ENCODE data around the gene DALRD3.

Gene DALRD3

GRCh38 chr3:49025005-49025792, 6.8 kb upstream of the DALRD3 start:
- peak overlapping the region; percentile 21 for H3K4me3 ChIP-seq (ENCODE audit: low read depth, low read length)
- TF ChIP-seq POLR2A (IDR thresholded peaks at IDR 0.05; ENCODE audit: extremely low read depth, insufficient read length), result peak; percentile 12
- TF ChIP-seq, protein P1, sequence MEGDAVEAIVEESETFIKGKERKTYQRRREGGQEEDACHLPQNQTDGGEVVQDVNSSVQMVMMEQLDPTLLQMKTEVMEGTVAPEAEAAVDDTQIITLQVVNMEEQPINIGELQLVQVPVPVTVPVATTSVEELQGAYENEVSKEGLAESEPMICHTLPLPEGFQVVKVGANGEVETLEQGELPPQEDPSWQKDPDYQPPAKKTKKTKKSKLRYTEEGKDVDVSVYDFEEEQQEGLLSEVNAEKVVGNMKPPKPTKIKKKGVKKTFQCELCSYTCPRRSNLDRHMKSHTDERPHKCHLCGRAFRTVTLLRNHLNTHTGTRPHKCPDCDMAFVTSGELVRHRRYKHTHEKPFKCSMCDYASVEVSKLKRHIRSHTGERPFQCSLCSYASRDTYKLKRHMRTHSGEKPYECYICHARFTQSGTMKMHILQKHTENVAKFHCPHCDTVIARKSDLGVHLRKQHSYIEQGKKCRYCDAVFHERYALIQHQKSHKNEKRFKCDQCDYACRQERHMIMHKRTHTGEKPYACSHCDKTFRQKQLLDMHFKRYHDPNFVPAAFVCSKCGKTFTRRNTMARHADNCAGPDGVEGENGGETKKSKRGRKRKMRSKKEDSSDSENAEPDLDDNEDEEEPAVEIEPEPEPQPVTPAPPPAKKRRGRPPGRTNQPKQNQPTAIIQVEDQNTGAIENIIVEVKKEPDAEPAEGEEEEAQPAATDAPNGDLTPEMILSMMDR (IDR thresholded peaks at IDR 0.05; ENCODE audit: low read depth, low read length), result no peak
- peak; percentile 94 for TF ChIP-seq MYC (IDR thresholded peaks at IDR 0.05; ENCODE audit: low read depth, low read length)
- TF ChIP-seq MAX (IDR thresholded peaks at IDR 0.05; ENCODE audit: low read depth, low read length), result peak; percentile 96
- peak; percentile 96 for DNase-seq (ENCODE audit: low read depth)

DNA sequence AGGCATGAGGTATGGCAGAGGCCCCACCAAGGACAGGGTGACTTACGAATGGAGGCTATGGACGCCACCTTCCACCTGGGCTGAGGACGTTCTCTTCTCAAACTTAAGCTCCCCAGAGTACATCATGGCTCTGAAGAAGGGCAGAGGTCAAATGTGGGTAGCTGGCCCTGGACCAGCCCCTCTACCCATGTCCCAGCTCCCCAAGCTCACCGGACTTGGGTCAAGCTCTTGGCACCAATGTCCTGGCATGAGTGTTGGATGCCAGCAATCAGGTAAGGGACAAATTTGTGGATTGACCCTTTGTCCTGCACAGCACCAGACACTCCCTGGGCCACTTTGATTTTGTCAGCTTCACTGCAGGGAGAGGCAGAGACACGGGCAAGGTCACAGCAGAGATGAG, 6.1 kb upstream of the DALRD3 start:
- no peak overlapping the region for H3K4me3 ChIP-seq (ENCODE audit: low read depth, low read length)
- DNase-seq (ENCODE audit: low read depth), result no peak
- TF ChIP-seq POLR2A (IDR thresholded peaks at IDR 0.05; ENCODE audit: extremely low read depth, insufficient read length) (peak; percentile 10), MYC (IDR thresholded peaks at IDR 0.05; ENCODE audit: low read depth, low read length) (no peak), MAX (IDR thresholded peaks at IDR 0.05; ENCODE audit: low read depth, low read length) (no peak)
- TF ChIP-seq, protein P1 (IDR thresholded peaks at IDR 0.05; ENCODE audit: low read depth, low read length), result no peak

GRCh38 chr3:49023775-49024174, 5.4 kb upstream of the DALRD3 start:
- H3K4me3 ChIP-seq (ENCODE audit: low read depth, low read length), result peak overlapping the region; percentile 97
- TF ChIP-seq MYC (IDR thresholded peaks at IDR 0.05; ENCODE audit: low read depth, low read length) (no peak), POLR2A (IDR thresholded peaks at IDR 0.05; ENCODE audit: extremely low read depth, insufficient read length) (no peak), MAX (IDR thresholded peaks at IDR 0.05; ENCODE audit: low read depth, low read length) (no peak)
- TF ChIP-seq, protein P1 (IDR thresholded peaks at IDR 0.05; ENCODE audit: low read depth, low read length), result no peak

GRCh38 chr3:49022688-49023171, 4.3 kb upstream of the DALRD3 start:
- TF ChIP-seq MAX (IDR thresholded peaks at IDR 0.05; ENCODE audit: low read depth, low read length), result no peak
- TF ChIP-seq MYC (IDR thresholded peaks at IDR 0.05; ENCODE audit: low read depth, low read length), result no peak
- TF ChIP-seq, protein P1 (IDR thresholded peaks at IDR 0.05; ENCODE audit: low read depth, low read length), result no peak
- TF ChIP-seq POLR2A (IDR thresholded peaks at IDR 0.05; ENCODE audit: extremely low read depth, insufficient read length), result no peak
- peak; percentile 62 for DNase-seq (ENCODE audit: low read depth)

More at GRCh38 chr3:49023775-49024174, 5.4 kb upstream of the DALRD3 start:
- no peak for DNase-seq (ENCODE audit: low read depth)

GRCh38 chr3:49021813-49022687, 3.7 kb upstream of the DALRD3 start, which contains the start of gene NDUFAF3:
TSS of gene NDUFAF3 (plus strand) at chr3:49022121. CDS start at chr3:49022145, 24 bp downstream.
- peak; percentile 79 for TF ChIP-seq POLR2A (IDR thresholded peaks at IDR 0.05; ENCODE audit: extremely low read depth, insufficient read length)
- TF ChIP-seq, protein P1 (IDR thresholded peaks at IDR 0.05; ENCODE audit: low read depth, low read length), result peak; percentile 76
- peak; percentile 22; the same call in 1 of the 2 replicates for TF ChIP-seq MAX (IDR thresholded peaks at IDR 0.05; ENCODE audit: low read depth, low read length)
- peak; percentile 85 for TF ChIP-seq MYC (IDR thresholded peaks at IDR 0.05; ENCODE audit: low read depth, low read length)
- peak; percentile 95 for DNase-seq (ENCODE audit: low read depth)

More at GRCh38 chr3:49022688-49023171, 4.3 kb upstream of the DALRD3 start:
- peak overlapping the region; percentile 97 for H3K4me3 ChIP-seq (ENCODE audit: low read depth, low read length)

More at GRCh38 chr3:49021813-49022687, 3.7 kb upstream of the DALRD3 start, which contains the start of gene NDUFAF3:
- H3K4me3 ChIP-seq (ENCODE audit: low read depth, low read length), result peak within 1 kb of the TSS; percentile 97

All from NB4 (cell line).